ENCODE results near the gene NUBPL.

NUBPL gene

DNA sequence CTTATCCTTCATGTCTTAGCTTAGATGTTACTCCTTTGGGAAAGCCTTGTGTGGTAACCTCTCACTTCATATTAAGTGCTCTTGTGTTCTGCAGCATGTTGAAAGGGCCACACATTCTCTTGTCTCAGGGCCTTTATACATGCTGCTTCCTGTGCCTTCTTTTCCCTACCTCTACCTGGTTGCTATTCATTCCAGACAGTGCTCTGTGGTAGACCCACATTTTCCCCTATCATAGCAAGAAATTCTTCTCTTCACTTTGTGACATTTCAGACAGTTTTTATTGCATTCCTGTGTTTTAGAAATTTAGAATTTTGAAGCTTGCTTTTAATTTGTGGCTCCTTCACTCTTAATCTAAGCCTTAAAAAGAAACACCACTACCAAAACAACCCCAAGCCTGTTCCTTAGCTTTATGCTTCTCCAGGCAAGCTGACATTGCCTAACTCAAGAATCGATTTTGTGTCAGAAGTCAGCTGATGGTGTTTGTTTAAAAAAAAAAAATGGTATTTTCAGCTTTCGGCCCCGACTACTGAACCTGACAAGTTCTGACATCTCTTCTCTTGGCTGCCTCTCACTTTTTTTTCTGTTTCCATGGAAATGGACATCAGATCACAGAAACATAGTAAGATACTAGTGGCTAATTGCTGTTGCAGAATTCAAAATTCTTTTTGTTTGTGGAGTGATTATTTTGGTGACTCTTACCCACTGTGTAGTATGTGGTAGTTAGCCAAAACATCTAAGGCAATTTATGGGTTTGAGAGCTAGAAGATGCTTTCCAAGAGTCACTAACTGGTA, 156.3 kb downstream of the NUBPL start:
- Histone ChIP-seq H3K4me3 (replicated peaks; ENCODE audit: low read depth, low read length) (no peak overlapping the region), H3K36me3 (ENCODE audit: control insufficient read depth, insufficient read depth, low read length) (no peaks in the 10 kb centered on the region), H3K27me3 (replicated peaks; ENCODE audit: control insufficient read depth, insufficient read depth, low read length) (no peaks in the 10 kb centered on the region)
- no peak for DNase-seq (ENCODE audit: extremely low read depth, insufficient read length)
- TF ChIP-seq, protein P1, sequence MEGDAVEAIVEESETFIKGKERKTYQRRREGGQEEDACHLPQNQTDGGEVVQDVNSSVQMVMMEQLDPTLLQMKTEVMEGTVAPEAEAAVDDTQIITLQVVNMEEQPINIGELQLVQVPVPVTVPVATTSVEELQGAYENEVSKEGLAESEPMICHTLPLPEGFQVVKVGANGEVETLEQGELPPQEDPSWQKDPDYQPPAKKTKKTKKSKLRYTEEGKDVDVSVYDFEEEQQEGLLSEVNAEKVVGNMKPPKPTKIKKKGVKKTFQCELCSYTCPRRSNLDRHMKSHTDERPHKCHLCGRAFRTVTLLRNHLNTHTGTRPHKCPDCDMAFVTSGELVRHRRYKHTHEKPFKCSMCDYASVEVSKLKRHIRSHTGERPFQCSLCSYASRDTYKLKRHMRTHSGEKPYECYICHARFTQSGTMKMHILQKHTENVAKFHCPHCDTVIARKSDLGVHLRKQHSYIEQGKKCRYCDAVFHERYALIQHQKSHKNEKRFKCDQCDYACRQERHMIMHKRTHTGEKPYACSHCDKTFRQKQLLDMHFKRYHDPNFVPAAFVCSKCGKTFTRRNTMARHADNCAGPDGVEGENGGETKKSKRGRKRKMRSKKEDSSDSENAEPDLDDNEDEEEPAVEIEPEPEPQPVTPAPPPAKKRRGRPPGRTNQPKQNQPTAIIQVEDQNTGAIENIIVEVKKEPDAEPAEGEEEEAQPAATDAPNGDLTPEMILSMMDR (IDR thresholded peaks at IDR 0.05; ENCODE audit: insufficient read depth, low read length, poor library complexity, severe bottlenecking), result no peak

DNA sequence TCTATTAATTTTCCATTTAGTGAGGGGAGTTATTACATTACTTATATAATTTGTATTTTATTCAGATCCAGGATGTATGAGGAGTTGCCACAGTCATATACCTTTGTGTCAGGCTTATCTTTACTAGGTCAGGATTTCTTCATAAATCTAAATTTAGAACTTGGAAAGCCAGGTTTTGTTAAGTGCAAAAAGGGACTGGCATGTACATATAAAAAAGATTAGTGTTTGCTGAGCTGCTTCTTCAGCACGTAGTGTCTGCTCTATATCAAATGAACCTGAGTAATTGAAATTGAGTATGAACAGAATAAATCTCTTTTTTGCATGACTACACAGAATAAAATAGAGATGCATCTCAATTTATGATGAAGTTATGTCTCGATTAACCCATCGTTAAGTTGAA, 157.4 kb downstream of the NUBPL start:
- DNase-seq (ENCODE audit: extremely low read depth, insufficient read length), result no peak
- Histone ChIP-seq H3K36me3 (ENCODE audit: control insufficient read depth, insufficient read depth, low read length) (no peaks in the 10 kb centered on the region), H3K4me3 (replicated peaks; ENCODE audit: low read depth, low read length) (no peak overlapping the region), H3K27me3 (replicated peaks; ENCODE audit: control insufficient read depth, insufficient read depth, low read length) (no peaks in the 10 kb centered on the region)
- TF ChIP-seq, protein P1 (IDR thresholded peaks at IDR 0.05; ENCODE audit: insufficient read depth, low read length, poor library complexity, severe bottlenecking), result no peak

DNA sequence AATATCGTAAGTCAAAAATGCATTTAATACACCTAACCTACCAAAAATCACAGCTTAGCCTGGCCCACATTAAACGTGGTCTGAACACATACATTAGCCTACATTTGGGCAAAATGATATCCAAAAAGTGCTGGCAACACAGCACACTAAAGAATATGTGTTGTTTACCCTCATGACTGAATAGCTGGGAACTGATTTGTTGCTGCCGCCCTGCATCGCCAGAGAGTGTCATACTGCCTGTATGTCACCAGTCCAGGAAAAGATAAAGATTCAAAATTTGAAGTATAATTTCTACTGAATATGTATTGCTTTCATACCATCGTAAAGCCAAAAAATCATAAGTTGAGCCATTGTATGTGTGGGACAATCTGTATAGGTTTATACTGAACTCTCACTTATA, 157.8 kb downstream of the NUBPL start:
- H3K27me3 ChIP-seq (replicated peaks; ENCODE audit: control insufficient read depth, insufficient read depth, low read length), result no peaks in the 10 kb centered on the region
- no peak overlapping the region for H3K4me3 ChIP-seq (replicated peaks; ENCODE audit: low read depth, low read length)
- no peaks in the 10 kb centered on the region for H3K36me3 ChIP-seq (ENCODE audit: control insufficient read depth, insufficient read depth, low read length)
- no peak for DNase-seq (ENCODE audit: extremely low read depth, insufficient read length)
- TF ChIP-seq, protein P1 (IDR thresholded peaks at IDR 0.05; ENCODE audit: insufficient read depth, low read length, poor library complexity, severe bottlenecking), result no peak

DNA sequence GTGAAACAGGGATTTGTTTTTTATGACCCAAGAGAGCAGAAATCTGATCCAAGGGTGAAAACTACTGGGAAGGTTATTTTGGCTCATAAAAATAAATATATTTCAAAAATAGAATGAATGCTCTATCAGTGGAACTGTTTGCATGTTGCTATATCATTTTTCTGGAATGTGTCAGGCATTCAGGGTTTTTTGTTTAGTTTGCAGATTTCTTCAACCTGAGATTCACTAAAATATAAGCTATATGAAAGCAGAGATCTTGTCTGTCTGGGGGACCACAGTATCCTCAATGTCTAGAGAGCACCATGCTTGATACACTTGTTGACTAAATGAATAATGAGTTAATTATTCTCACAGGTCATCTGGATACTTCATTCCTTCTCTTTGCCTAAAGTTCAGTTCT, 165.1 kb downstream of the NUBPL start:
- Histone ChIP-seq H3K4me3 (replicated peaks; ENCODE audit: low read depth, low read length) (no peak overlapping the region), H3K36me3 (ENCODE audit: control insufficient read depth, insufficient read depth, low read length) (no peaks in the 10 kb centered on the region), H3K27me3 (replicated peaks; ENCODE audit: control insufficient read depth, insufficient read depth, low read length) (no peaks in the 10 kb centered on the region)
- no peak for DNase-seq (ENCODE audit: extremely low read depth, insufficient read length)
- TF ChIP-seq, protein P1 (IDR thresholded peaks at IDR 0.05; ENCODE audit: insufficient read depth, low read length, poor library complexity, severe bottlenecking), result no peak

DNA sequence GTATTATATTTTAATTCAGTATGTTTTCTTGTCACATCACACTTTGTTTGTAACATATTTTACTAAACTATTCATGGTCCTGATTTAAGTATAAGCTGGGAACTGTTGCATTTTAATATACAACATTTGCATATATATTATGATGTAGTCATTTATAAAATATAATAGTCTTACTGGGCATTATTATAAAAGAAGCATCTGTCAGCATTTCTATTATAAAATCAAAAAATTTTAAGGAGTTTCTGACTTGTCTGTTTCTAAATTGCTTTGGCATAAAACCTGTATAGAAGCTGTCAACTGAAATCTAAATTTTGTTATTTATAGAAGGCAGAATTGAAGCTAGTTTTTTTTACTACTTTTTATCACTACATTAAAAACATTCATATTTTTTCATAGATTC, 166.6 kb downstream of the NUBPL start:
- no peak overlapping the region for H3K4me3 ChIP-seq (replicated peaks; ENCODE audit: low read depth, low read length)
- TF ChIP-seq, protein P1 (IDR thresholded peaks at IDR 0.05; ENCODE audit: insufficient read depth, low read length, poor library complexity, severe bottlenecking), result no peak
- no peaks in the 10 kb centered on the region for H3K36me3 ChIP-seq (ENCODE audit: control insufficient read depth, insufficient read depth, low read length)
- no peak for DNase-seq (ENCODE audit: extremely low read depth, insufficient read length)
- H3K27me3 ChIP-seq (replicated peaks; ENCODE audit: control insufficient read depth, insufficient read depth, low read length), result no peaks in the 10 kb centered on the region
